WTC11 (cell line): Measurements from ENCODE around the gene PDE6D. TPM values are rescaled to one million over a fixed set of nuclear protein-coding genes. Genes with fewer than 3 reads are reported as not detected.

Source experiments
- ATAC-seq: fragments of 200-7000 bp; cut with Tn5 transposase; 2 replicates; pipeline ENCODE4 v1.10.0; 2021; ENCODE audit warnings: mild to moderate bottlenecking, moderate library complexity
- CTCF ChIA-PET: fragments of 300-600 bp; sonication (Branson Sonifier 250); formaldehyde crosslinking; loops from one replicate; lab custom pipeline; 2021; ENCODE audit warnings: antibody characterized with exemption; lab: Charles Lee
- POLR2A ChIA-PET: fragments of 350-600 bp; sonication (Branson Sonifier 250); formaldehyde crosslinking; loops from one replicate; lab custom pipeline; 2021; ENCODE audit warnings: antibody characterized with exemption; lab: Charles Lee
- DNase-seq: peaks from one replicate; pipeline ENCODE4 v3.0.0; 2021; ENCODE audit warnings: low spot score
- H3K27ac Mint-ChIP-seq: 2 replicates; pipeline ENCODE4 v1.8.0; 2021; ENCODE audit warnings: mixed read lengths
- H3K27me3 Mint-ChIP-seq: 2 replicates; pipeline ENCODE4 v1.8.0; 2021; ENCODE audit warnings: low read depth, mild to moderate bottlenecking, moderate library complexity, mixed read lengths
- H3K36me3 Mint-ChIP-seq: 2 replicates; pipeline ENCODE4 v1.8.0; 2021; ENCODE audit warnings: mixed read lengths
- H3K4me1 Mint-ChIP-seq: 2 replicates; pipeline ENCODE4 v1.8.0; 2022; ENCODE audit warnings: mixed read lengths
- H3K4me3 Mint-ChIP-seq: 2 replicates; pipeline ENCODE4 v1.8.0; 2021; ENCODE audit warnings: mild to moderate bottlenecking, moderate library complexity, mixed read lengths
- H3K9me3 Mint-ChIP-seq: 2 replicates; pipeline ENCODE4 v1.8.0; 2021; ENCODE audit warnings: mixed read lengths
- CREB1 ChIP-seq: sonication (generic); formaldehyde crosslinking; IDR thresholded peaks from 2 replicates; pipeline ENCODE4 v1.8.0; 2023; ENCODE audit warnings: mild to moderate bottlenecking, missing genetic modification reagents
- ESRRA ChIP-seq: sonication (generic); formaldehyde crosslinking; IDR thresholded peaks from 2 replicates; pipeline ENCODE4 v1.8.1; 2022; ENCODE audit warnings: mild to moderate bottlenecking, missing genetic modification reagents, borderline replicate concordance
- IRF2 ChIP-seq: sonication (generic); formaldehyde crosslinking; IDR thresholded peaks from 2 replicates; pipeline ENCODE4 v1.8.0; 2022; ENCODE audit warnings: low read depth, missing genetic modification reagents, borderline replicate concordance
- MYBL2 ChIP-seq: sonication (generic); formaldehyde crosslinking; IDR thresholded peaks from 2 replicates; pipeline ENCODE4 v1.8.1; 2023; ENCODE audit warnings: mild to moderate bottlenecking, moderate library complexity, missing genetic modification reagents
- NFATC4 ChIP-seq: fragments of 250-450 bp; sonication (Bioruptor Pico); IDR thresholded peaks from 2 replicates; pipeline ENCODE4 v1.9.0; 2021; ENCODE audit warnings: mild to moderate bottlenecking
- OVOL2 ChIP-seq: fragments of 250-450 bp; sonication (Bioruptor Pico); IDR thresholded peaks from 2 replicates; pipeline ENCODE4 v1.9.0; 2021; ENCODE audit warnings: mild to moderate bottlenecking, borderline replicate concordance
- RORB ChIP-seq: fragments of 250-450 bp; sonication (Bioruptor Pico); IDR thresholded peaks from 2 replicates; pipeline ENCODE4 v1.9.0; 2021; ENCODE audit warnings: mild to moderate bottlenecking
- SOX15 ChIP-seq: fragments of 250-450 bp; sonication (Bioruptor Pico); IDR thresholded peaks from 2 replicates; pipeline ENCODE4 v1.9.0; 2021; ENCODE audit warnings: mild to moderate bottlenecking
- TP53 ChIP-seq: sonication (generic); formaldehyde crosslinking; IDR thresholded peaks from 2 replicates; pipeline ENCODE4 v1.8.1; 2023; ENCODE audit warnings: mild to moderate bottlenecking, missing genetic modification reagents
- ZMAT4 ChIP-seq: fragments of 250-450 bp; sonication (Bioruptor Pico); IDR thresholded peaks from 2 replicates; pipeline ENCODE4 v1.9.0; 2021; ENCODE audit warnings: mild to moderate bottlenecking
- ZNF423 ChIP-seq: fragments of 250-450 bp; sonication (Bioruptor Pico); IDR thresholded peaks from 2 replicates; pipeline ENCODE4 v2.1.2; 2022; ENCODE audit warnings: mild to moderate bottlenecking, moderate library complexity
- total RNA-seq: library from RNA; stranded (reverse); gene quantifications from 3 replicates; pipeline ENCODE4 v1.2.3, GENCODE V29; 2021
- TF ChIP-seq, protein P1 (sequence below): fragments of 200-600 bp; IDR thresholded peaks from 2 replicates; pipeline ENCODE4 v1.8.0; 2022; ENCODE audit warnings: antibody characterized with exemption
- TF ChIP-seq, protein P2 (sequence below): fragments of 250-450 bp; sonication (Bioruptor Pico); IDR thresholded peaks from 2 replicates; pipeline ENCODE4 v1.8.0; 2021; ENCODE audit warnings: mild to moderate bottlenecking
- TF ChIP-seq, protein P3 (sequence below): sonication (generic); formaldehyde crosslinking; conservative IDR thresholded peaks from 2 replicates; pipeline ENCODE4 v1.8.1; 2022; ENCODE audit warnings: mild to moderate bottlenecking, missing genetic modification reagents
- TF ChIP-seq, protein P4 (sequence below): fragments of 250-450 bp; sonication (Bioruptor Pico); IDR thresholded peaks from 2 replicates; pipeline ENCODE4 v1.9.0; 2021; ENCODE audit warnings: mild to moderate bottlenecking

PDE6D gene
- total RNA-seq, 1 experiment from 2014 or later = 30.2 TPM

DNA sequence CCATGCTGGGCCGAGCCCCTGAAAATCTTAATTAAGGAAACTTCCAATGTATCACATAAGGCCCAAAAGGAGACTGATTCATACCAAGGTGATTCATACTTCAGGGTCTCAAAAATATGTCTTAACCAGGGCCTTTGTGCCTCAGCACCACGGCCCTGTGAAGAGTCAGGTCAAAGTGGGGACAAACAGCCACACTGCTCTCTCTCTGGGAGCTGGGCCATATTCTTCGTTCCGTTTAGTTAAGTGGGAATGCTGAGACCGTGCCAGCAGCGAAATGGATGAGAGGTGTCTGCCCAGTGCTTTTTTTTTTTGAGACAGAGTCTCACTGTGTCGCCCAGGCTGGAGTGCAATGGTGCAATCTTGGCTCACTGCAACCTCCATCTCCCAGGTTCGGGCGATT lies 82.1 kb downstream of the PDE6D start:
- Mint-ChIP-seq H3K4me3 (no peak overlapping the region), H3K36me3 (no peaks in the 10 kb centered on the region), H3K27me3 (peaks cover 3% of the 10 kb centered on the region; the same call in 1 of the 2 replicates), H3K9me3 (no peaks in the 10 kb centered on the region), H3K4me1 (peaks cover 3% of the 10 kb centered on the region; the same call in 1 of the 2 replicates), H3K27ac (no peak overlapping the region)
- POLR2A ChIA-PET = interaction anchor here (0.6 kb wide), 1 partner anchor 833 kb away, joined by 3 read pairs; no protein-coding TSS in a partner anchor
- no peak for DNase-seq
- no peak for ATAC-seq
- TF ChIP-seq, protein P1, sequence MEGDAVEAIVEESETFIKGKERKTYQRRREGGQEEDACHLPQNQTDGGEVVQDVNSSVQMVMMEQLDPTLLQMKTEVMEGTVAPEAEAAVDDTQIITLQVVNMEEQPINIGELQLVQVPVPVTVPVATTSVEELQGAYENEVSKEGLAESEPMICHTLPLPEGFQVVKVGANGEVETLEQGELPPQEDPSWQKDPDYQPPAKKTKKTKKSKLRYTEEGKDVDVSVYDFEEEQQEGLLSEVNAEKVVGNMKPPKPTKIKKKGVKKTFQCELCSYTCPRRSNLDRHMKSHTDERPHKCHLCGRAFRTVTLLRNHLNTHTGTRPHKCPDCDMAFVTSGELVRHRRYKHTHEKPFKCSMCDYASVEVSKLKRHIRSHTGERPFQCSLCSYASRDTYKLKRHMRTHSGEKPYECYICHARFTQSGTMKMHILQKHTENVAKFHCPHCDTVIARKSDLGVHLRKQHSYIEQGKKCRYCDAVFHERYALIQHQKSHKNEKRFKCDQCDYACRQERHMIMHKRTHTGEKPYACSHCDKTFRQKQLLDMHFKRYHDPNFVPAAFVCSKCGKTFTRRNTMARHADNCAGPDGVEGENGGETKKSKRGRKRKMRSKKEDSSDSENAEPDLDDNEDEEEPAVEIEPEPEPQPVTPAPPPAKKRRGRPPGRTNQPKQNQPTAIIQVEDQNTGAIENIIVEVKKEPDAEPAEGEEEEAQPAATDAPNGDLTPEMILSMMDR = no peak
- no peak for TF ChIP-seq NFATC4 (CRISPR knock-in tag)
- TF ChIP-seq, protein P2, sequence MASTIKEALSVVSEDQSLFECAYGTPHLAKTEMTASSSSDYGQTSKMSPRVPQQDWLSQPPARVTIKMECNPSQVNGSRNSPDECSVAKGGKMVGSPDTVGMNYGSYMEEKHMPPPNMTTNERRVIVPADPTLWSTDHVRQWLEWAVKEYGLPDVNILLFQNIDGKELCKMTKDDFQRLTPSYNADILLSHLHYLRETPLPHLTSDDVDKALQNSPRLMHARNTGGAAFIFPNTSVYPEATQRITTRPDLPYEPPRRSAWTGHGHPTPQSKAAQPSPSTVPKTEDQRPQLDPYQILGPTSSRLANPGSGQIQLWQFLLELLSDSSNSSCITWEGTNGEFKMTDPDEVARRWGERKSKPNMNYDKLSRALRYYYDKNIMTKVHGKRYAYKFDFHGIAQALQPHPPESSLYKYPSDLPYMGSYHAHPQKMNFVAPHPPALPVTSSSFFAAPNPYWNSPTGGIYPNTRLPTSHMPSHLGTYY = no peak
- TF ChIP-seq, all 79 proteins: peak for 0
- CTCF ChIA-PET = interaction anchor here (0.7 to 5.3 kb wide), 5 partner anchors 10 to 43 kb away, joined by 3 to 49 read pairs (median 4); no protein-coding TSS in a partner anchor

- Mint-ChIP-seq H3K4me1 (peaks cover 6% of the 10 kb centered on the region), H3K27me3 (peaks cover 3% of the 10 kb centered on the region; the same call in 1 of the 2 replicates), H3K36me3 (no peaks in the 10 kb centered on the region), H3K27ac (no peak overlapping the region), H3K4me3 (no peak overlapping the region), H3K9me3 (no peaks in the 10 kb centered on the region)
- POLR2A ChIA-PET = interaction anchor here (2.1 kb wide), 1 partner anchor 12 kb away, joined by 5 read pairs; the partner anchor contains the start of gene PTMA
- DNase-seq (no peak), ATAC-seq (no peak)
- TF ChIP-seq CREB1 (CRISPR knock-in tag) = no peak
- no peak for TF ChIP-seq OVOL2 (CRISPR knock-in tag)
- TF ChIP-seq, protein P3, sequence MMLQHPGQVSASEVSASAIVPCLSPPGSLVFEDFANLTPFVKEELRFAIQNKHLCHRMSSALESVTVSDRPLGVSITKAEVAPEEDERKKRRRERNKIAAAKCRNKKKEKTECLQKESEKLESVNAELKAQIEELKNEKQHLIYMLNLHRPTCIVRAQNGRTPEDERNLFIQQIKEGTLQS (CRISPR knock-in tag) = no peak
- TF ChIP-seq RORB = no peak
- TF ChIP-seq ESRRA = no peak
- CTCF ChIA-PET = interaction anchor here (3.2 kb wide), 1 partner anchor 19 kb away, joined by 28 read pairs; no protein-coding TSS in a partner anchor
These were observed 85.1 kb downstream of the PDE6D start for GRCh38 chr2:231696004-231696367.

DNA sequence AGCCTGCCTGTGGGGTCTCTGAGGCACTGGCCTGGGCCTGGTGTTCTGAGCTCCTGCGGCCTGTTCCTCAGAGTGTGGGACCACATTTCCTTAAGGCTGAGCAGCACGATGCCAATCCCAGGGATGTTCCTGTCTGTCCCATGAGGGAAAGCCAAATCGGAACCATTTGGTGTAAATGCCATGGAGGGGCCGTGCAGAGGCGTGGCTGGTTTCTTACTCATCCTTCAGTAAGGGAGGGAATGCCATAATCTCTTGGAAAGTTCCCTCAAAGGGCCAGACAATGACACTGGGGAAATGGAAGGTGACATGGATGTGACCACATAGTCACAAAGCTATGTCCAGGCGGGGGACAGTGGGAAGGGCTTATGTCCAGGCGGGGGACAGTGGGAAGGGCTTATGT lies 87.1 kb downstream of the PDE6D start:
- DNase-seq (no peak), ATAC-seq (peak; percentile 11; the same call in 1 of the 2 replicates)
- no peaks in the 10 kb centered on the region for H3K27me3 Mint-ChIP-seq
- CTCF ChIA-PET = interaction anchor here (0.7 to 13.1 kb wide), 4 partner anchors 11 to 81 kb away, joined by 3 to 206 read pairs (median 16); no protein-coding TSS in a partner anchor
- TF ChIP-seq ZMAT4 (CRISPR knock-in tag) (no peak), SOX15 (CRISPR knock-in tag) (no peak), TP53 (CRISPR knock-in tag) (no peak), IRF2 (CRISPR knock-in tag) (no peak), MYBL2 (CRISPR knock-in tag) (no peak), NFATC4 (CRISPR knock-in tag) (no peak), ZNF423 (no peak)
- TF ChIP-seq, protein P4, sequence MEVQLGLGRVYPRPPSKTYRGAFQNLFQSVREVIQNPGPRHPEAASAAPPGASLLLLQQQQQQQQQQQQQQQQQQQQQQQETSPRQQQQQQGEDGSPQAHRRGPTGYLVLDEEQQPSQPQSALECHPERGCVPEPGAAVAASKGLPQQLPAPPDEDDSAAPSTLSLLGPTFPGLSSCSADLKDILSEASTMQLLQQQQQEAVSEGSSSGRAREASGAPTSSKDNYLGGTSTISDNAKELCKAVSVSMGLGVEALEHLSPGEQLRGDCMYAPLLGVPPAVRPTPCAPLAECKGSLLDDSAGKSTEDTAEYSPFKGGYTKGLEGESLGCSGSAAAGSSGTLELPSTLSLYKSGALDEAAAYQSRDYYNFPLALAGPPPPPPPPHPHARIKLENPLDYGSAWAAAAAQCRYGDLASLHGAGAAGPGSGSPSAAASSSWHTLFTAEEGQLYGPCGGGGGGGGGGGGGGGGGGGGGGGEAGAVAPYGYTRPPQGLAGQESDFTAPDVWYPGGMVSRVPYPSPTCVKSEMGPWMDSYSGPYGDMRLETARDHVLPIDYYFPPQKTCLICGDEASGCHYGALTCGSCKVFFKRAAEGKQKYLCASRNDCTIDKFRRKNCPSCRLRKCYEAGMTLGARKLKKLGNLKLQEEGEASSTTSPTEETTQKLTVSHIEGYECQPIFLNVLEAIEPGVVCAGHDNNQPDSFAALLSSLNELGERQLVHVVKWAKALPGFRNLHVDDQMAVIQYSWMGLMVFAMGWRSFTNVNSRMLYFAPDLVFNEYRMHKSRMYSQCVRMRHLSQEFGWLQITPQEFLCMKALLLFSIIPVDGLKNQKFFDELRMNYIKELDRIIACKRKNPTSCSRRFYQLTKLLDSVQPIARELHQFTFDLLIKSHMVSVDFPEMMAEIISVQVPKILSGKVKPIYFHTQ = no peak
- H3K36me3 Mint-ChIP-seq = no peaks in the 10 kb centered on the region
- H3K4me3 Mint-ChIP-seq = no peak overlapping the region
- no peaks in the 10 kb centered on the region for H3K9me3 Mint-ChIP-seq
- peaks cover 13% of the 10 kb centered on the region for H3K4me1 Mint-ChIP-seq
- POLR2A ChIA-PET = interaction anchor here (0.9 to 1.5 kb wide), 2 partner anchors 14 to 15 kb away, joined by 4 read pairs; partner anchors contain the start of gene PTMA
- peak overlapping the region; percentile 59 for H3K27ac Mint-ChIP-seq
